GM19397 (cell line): ENCODE results near the gene TFB2M.

Experiments used
- ATAC-seq: cut with Tn5 transposase; IDR thresholded peaks from one replicate; pipeline ENCODE4 v1.9.1; 2021; ENCODE audit warnings: mild to moderate bottlenecking, moderate library complexity; ENCODE audit not compliant: unreplicated experiment

The TFB2M gene

GRCh38 chr1:246516126-246516525, 49.9 kb downstream of the TFB2M start:
- ATAC-seq, result no peak

- ATAC-seq, result no peak
These were observed 50.6 kb downstream of the TFB2M start for GRCh38 chr1:246515390-246516005.

GRCh38 chr1:246513619-246514343, 52.3 kb downstream of the TFB2M start:
- no peak for ATAC-seq

- ATAC-seq, result no peak
These were observed 53.0 kb downstream of the TFB2M start for GRCh38 chr1:246513041-246513440.

- ATAC-seq, result no peak
These were observed 53.4 kb downstream of the TFB2M start for GRCh38 chr1:246512635-246513034.

- no peak for ATAC-seq
These were observed 53.8 kb downstream of the TFB2M start for GRCh38 chr1:246512230-246512629.

- no peak for ATAC-seq
These were observed 54.9 kb downstream of the TFB2M start for GRCh38 chr1:246511203-246511602.

GRCh38 chr1:246510147-246511030, 55.7 kb downstream of the TFB2M start:
- ATAC-seq, result no peak

GRCh38 chr1:246508897-246509688, 57.0 kb downstream of the TFB2M start:
- ATAC-seq, result no peak

GRCh38 chr1:246506674-246507481, 59.2 kb downstream of the TFB2M start, which contains the start of gene SMYD3:
Gene SMYD3, minus strand, starts transcription at chr1:246507279.
- ATAC-seq, result peak; percentile 95

- ATAC-seq, result no peak
These were observed 59.7 kb downstream of the TFB2M start for GRCh38 chr1:246506367-246506673.

GRCh38 chr1:246503341-246503740, 62.7 kb downstream of the TFB2M start:
- ATAC-seq, result no peak

- no peak for ATAC-seq
These were observed 68.6 kb downstream of the TFB2M start for GRCh38 chr1:246497331-246497915.

GRCh38 chr1:246492611-246493245, 73.3 kb downstream of the TFB2M start:
- no peak for ATAC-seq

GRCh38 chr1:246491551-246492053, 74.5 kb downstream of the TFB2M start:
- no peak for ATAC-seq
